DND-41 (cell line): ENCODE results near the gene SEC31A.

Experiments
- ATAC-seq: fragments of 200-7000 bp; cut with Tn5 transposase; 3 replicates; pipeline ENCODE4 v1.9.1; 2021; ENCODE audit warnings: low read depth; ENCODE audit not compliant: insufficient read depth
- DNase-seq: peaks from one replicate; pipeline ENCODE4 v3.0.0-alpha.2; 2020
- H2AFZ ChIP-seq: 2 replicates; pipeline ENCODE4 v1.6.0; 2012; ENCODE audit warnings: low read depth, low read length
- H3K27ac ChIP-seq: 2 replicates; pipeline ENCODE4 v1.5.1; 2012; ENCODE audit warnings: low read length, inconsistent platforms
- H3K27me3 ChIP-seq: fragments of 200-600 bp; sonication (generic); 2 replicates; pipeline ENCODE4 v1.6.0; 2012; ENCODE audit warnings: low read length, mild to moderate bottlenecking, inconsistent platforms; ENCODE audit not compliant: insufficient read depth, poor library complexity
- H3K36me3 ChIP-seq: 2 replicates; pipeline ENCODE4 v1.5.1; 2012; ENCODE audit warnings: low read length, inconsistent platforms; ENCODE audit not compliant: insufficient read depth
- H3K4me1 ChIP-seq: 2 replicates; pipeline ENCODE4 v1.5.1; 2012; ENCODE audit warnings: mild to moderate bottlenecking, low read length; ENCODE audit not compliant: insufficient read depth
- H3K4me2 ChIP-seq: 2 replicates; pipeline ENCODE4 v1.6.0; 2012; ENCODE audit warnings: mild to moderate bottlenecking, moderate library complexity, low read length, inconsistent platforms; ENCODE audit not compliant: insufficient read depth
- H3K4me3 ChIP-seq, 2 experiments: fragments of 200-600 bp in 1 of 2; shearing (Covaris generic) in 1 of 2; 2 replicates each; pipeline ENCODE4 v1.5.1; 2012 to 2016; ENCODE audit warnings: inconsistent platforms in 2 of 2, low read length in 2 of 2, mild to moderate bottlenecking in 2 of 2, low read depth in 1 of 2, moderate library complexity in 1 of 2
- H3K79me2 ChIP-seq: 2 replicates; pipeline ENCODE4 v1.6.0; 2012; ENCODE audit warnings: low read length, inconsistent platforms; ENCODE audit not compliant: insufficient read depth
- H3K9ac ChIP-seq: 2 replicates; pipeline ENCODE4 v1.6.0; 2012; ENCODE audit warnings: low read depth, mild to moderate bottlenecking, inconsistent platforms, low read length, moderate library complexity
- H3K9me3 ChIP-seq: 2 replicates; pipeline ENCODE4 v1.5.1; 2012; ENCODE audit warnings: low read length, moderate library complexity, mild to moderate bottlenecking, inconsistent platforms; ENCODE audit not compliant: insufficient read depth, severe bottlenecking
- H4K20me1 ChIP-seq: 2 replicates; pipeline ENCODE4 v1.6.0; 2012; ENCODE audit warnings: low read length; ENCODE audit not compliant: insufficient read depth
- CTCF ChIP-seq: IDR thresholded peaks from 2 replicates; pipeline ENCODE4 v1.5.1; 2012; ENCODE audit warnings: borderline replicate concordance, low read length, moderate library complexity, mild to moderate bottlenecking; ENCODE audit not compliant: poor library complexity, severe bottlenecking; ENCODE audit errors: extremely low read depth
- EZH2 ChIP-seq: IDR thresholded peaks from 3 replicates; pipeline ENCODE4 v1.6.1; 2012; ENCODE audit warnings: borderline replicate concordance, low read depth, mild to moderate bottlenecking, moderate library complexity, low read length, inconsistent platforms; ENCODE audit not compliant: severe bottlenecking

The SEC31A gene

DNA sequence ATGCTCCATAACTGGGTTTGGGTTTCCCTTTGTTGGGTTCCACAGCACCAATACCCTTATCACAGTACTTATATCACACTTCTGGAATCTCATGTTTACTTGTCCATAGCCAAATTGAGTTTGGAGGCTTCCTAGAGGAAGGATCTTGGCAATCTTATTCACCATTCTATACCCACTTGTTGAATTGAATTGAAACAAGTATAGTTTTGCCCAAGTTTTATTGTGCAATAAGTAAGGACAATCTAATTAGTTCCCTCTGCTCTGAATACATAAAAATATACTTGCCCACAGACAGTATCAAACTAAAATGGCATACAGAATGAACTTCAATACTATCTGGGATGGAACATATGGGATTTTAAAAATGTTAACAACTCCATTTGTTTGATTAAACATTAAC lies 40.3 kb downstream of the SEC31A start:
- ATAC-seq (no peak), DNase-seq (no peak)
- H3K9me3 ChIP-seq, result no peaks in the 10 kb centered on the region
- H2AFZ ChIP-seq, result no peak overlapping the region
- H3K4me2 ChIP-seq, result no peak overlapping the region
- H3K36me3 ChIP-seq, result peaks cover 82% of the 10 kb centered on the region
- H3K4me1 ChIP-seq, result no peaks in the 10 kb centered on the region
- TF ChIP-seq CTCF (no peak), EZH2 (no peak)
- H3K79me2 ChIP-seq, result no peaks in the 10 kb centered on the region
- H3K27ac ChIP-seq, result no peak overlapping the region
- H3K4me3 ChIP-seq, result no peak overlapping the region
- H3K9ac ChIP-seq, result no peak overlapping the region
- H4K20me1 ChIP-seq, result no peaks in the 10 kb centered on the region
- no peaks in the 10 kb centered on the region for H3K27me3 ChIP-seq

GRCh38 chr4:82848706-82849105 lies 42.2 kb downstream of the SEC31A start:
- no peak overlapping the region for H3K4me2 ChIP-seq
- TF ChIP-seq CTCF (no peak), EZH2 (no peak)
- no peak overlapping the region for H3K9ac ChIP-seq
- no peaks in the 10 kb centered on the region for H4K20me1 ChIP-seq
- H3K4me3 ChIP-seq, result no peak overlapping the region
- H3K9me3 ChIP-seq, result no peaks in the 10 kb centered on the region
- no peak for DNase-seq
- peaks cover 83% of the 10 kb centered on the region for H3K36me3 ChIP-seq
- H3K79me2 ChIP-seq, result no peaks in the 10 kb centered on the region
- H3K4me1 ChIP-seq, result no peaks in the 10 kb centered on the region
- H2AFZ ChIP-seq, result no peak overlapping the region
- no peak for ATAC-seq
- H3K27me3 ChIP-seq, result no peaks in the 10 kb centered on the region
- H3K27ac ChIP-seq, result no peak overlapping the region

DNA sequence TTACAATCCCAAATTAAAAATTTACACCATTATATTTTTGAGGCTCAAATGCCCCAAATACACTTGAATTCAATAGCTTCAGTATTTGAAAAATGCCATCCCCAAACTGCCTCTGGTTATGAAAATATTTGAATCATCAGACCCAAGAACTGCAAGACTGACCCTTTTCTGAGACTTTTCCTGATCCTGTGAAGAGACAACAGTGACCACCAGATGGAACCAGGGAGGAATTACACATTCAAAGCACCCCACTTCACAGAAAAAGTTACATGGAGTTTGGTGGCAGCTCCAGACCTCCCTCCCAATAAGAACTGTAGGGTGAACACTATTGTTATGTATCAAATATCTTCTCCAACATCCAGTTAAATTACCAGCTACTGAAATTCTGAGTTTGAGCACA lies 48.4 kb downstream of the SEC31A start:
- Histone ChIP-seq H3K4me2 (no peak overlapping the region), H3K4me3 (no peak overlapping the region), H4K20me1 (no peaks in the 10 kb centered on the region), H2AFZ (no peak overlapping the region), H3K9ac (no peak overlapping the region), H3K9me3 (no peaks in the 10 kb centered on the region), H3K27me3 (no peaks in the 10 kb centered on the region), H3K36me3 (peaks cover 74% of the 10 kb centered on the region), H3K27ac (no peak overlapping the region), H3K4me1 (no peaks in the 10 kb centered on the region), H3K79me2 (no peaks in the 10 kb centered on the region)
- ATAC-seq (no peak), DNase-seq (no peak)
- TF ChIP-seq CTCF, result peak; percentile 38
- TF ChIP-seq EZH2, result no peak

DNA sequence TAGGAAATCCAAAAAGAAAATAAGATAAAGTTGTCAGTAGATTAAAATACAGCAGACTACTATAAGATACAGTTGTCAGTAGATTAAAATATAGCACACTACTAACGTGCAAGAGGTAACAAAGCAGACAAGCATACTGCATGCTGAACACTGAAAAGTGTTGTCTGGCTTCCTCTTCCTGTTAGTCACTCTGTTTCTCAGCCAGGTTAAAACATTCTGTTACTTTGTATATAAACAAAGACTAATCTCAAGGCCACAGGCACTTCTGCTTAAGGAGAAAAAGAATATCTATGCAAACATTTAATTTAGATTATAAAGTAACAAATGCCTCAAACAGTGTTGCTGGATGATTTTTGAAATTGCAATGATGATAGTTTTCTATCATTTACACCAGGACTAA lies 51.3 kb downstream of the SEC31A start:
- no peaks in the 10 kb centered on the region for H3K9me3 ChIP-seq
- no peak overlapping the region for H3K4me2 ChIP-seq
- H2AFZ ChIP-seq, result no peak overlapping the region
- no peaks in the 10 kb centered on the region for H3K27me3 ChIP-seq
- H4K20me1 ChIP-seq, result no peaks in the 10 kb centered on the region
- DNase-seq (no peak), ATAC-seq (no peak)
- peaks cover 65% of the 10 kb centered on the region for H3K36me3 ChIP-seq
- TF ChIP-seq EZH2 (no peak), CTCF (no peak)
- no peaks in the 10 kb centered on the region for H3K4me1 ChIP-seq
- no peak overlapping the region for H3K9ac ChIP-seq
- no peak overlapping the region for H3K4me3 ChIP-seq
- H3K79me2 ChIP-seq, result no peaks in the 10 kb centered on the region
- H3K27ac ChIP-seq, result no peak overlapping the region
